Lower leg skin (tissue), 4 donors: Measurements from ENCODE around the gene MRPS17. TPM values are rescaled to one million over a fixed set of nuclear protein-coding genes. Genes with fewer than 3 reads are reported as not detected.

Experiments used
- total RNA-seq, 4 donors: library from RNA; depleted of rRNA; stranded (reverse); fragments of >200 nt; gene quantifications; one replicate each; pipeline ENCODE4 v1.1.0, GENCODE V29; 2016

Gene MRPS17
- total RNA-seq, 4 donors from 2014 or later: 5.3 to 8.3 (median 6.9) TPM

Other genes starting within 250 kb of the MRPS17 start
- gene SEPTIN14, start 89.1 kb upstream of the MRPS17 start, total RNA-seq: not detected
- 1 to 10 TPM in 3 of 4 donors, under 1 TPM in 1; 0.93 to 2.7 (median 1.8) TPM for gene ZNF713, start 64.4 kb upstream of the MRPS17 start, total RNA-seq
- 10 to 100 TPM; 36.4 to 48.4 (median 41.5) TPM for gene NIPSNAP2, start 12.7 kb downstream of the MRPS17 start, total RNA-seq
- gene PSPH, start 99.6 kb downstream of the MRPS17 start, total RNA-seq: 10 to 100 TPM in 2 of 4 donors, 1 to 10 TPM in 2; 7.4 to 13.1 (median 9.8) TPM
- gene CCT6A, start 99.9 kb downstream of the MRPS17 start, total RNA-seq: 10 to 100 TPM; 56.9 to 79.2 (median 70.4) TPM
- 100 to 1,000 TPM in 2 of 4 donors, 10 to 100 TPM in 2; 74.5 to 117 (median 107) TPM for gene SUMF2, start 112.4 kb downstream of the MRPS17 start, total RNA-seq
- gene PHKG1, start 141.1 kb downstream of the MRPS17 start, total RNA-seq: 1 to 10 TPM in 2 of 4 donors, under 1 TPM in 2; 0.78 to 3.7 (median 1.2) TPM
- 100 to 1,000 TPM; 214 to 287 (median 259) TPM for gene CHCHD2, start 154.6 kb downstream of the MRPS17 start, total RNA-seq
- 1 to 10 TPM in 3 of 4 donors, not detected in 1; 2.0 to 7.5 (median 6.1) TPM for gene NUPR2, start 164.5 kb downstream of the MRPS17 start, total RNA-seq